PC-3 (cell line): ENCODE data around the gene KIN. TPM values are rescaled to one million over a fixed set of nuclear protein-coding genes. Genes with fewer than 3 reads are reported as not detected.
A peak's percentile ranks its signal among the peaks of the same experiment; 100 is the strongest.

Source experiments
- ATAC-seq: fragments of 200-7000 bp; cut with Tn5 transposase; 2 replicates; pipeline ENCODE4 v1.9.1; 2020; ENCODE audit warnings: mild to moderate bottlenecking, moderate library complexity
- BruUV-seq: library from RNA; stranded (reverse); fragments of 400-500 nt; replicated peaks from 2 replicates; lab custom pipeline; 2021; lab: Mats Ljungman, UMichigan
- CTCF ChIA-PET: fragments of 300-600 bp; sonication (Branson Sonifier 250); formaldehyde crosslinking; loops from one replicate; lab custom pipeline; 2022; ENCODE audit warnings: antibody characterized with exemption; lab: Charles Lee
- POLR2A ChIA-PET: fragments of 300-600 bp; sonication (Branson Sonifier 250); formaldehyde crosslinking; loops from one replicate; lab custom pipeline; 2022; ENCODE audit warnings: antibody characterized with exemption; ENCODE audit not compliant: unreplicated experiment; lab: Charles Lee
- DNase-seq: peaks from one replicate; pipeline ENCODE4 v3.0.0-alpha.2; 2015
- H2AFZ ChIP-seq: fragments of 300-600 bp; sonication (generic); 2 replicates; pipeline ENCODE4 v1.6.0; 2016; ENCODE audit warnings: antibody characterized with exemption, low read length
- H3F3A ChIP-seq: fragments of 300-600 bp; sonication (generic); one replicate; pipeline ENCODE4 v1.6.0; 2017; ENCODE audit warnings: antibody characterized with exemption, low read length, control low read depth, mild to moderate bottlenecking; ENCODE audit not compliant: unreplicated experiment
- H3K27ac ChIP-seq: fragments of 300-600 bp; sonication (generic); 2 replicates; pipeline ENCODE4 v1.5.1; 2016; ENCODE audit warnings: mild to moderate bottlenecking, low read length
- H3K27me3 ChIP-seq: fragments of 300-600 bp; sonication (generic); 2 replicates; pipeline ENCODE4 v1.6.1; 2016; ENCODE audit warnings: low read length, mixed read lengths
- H3K36me3 ChIP-seq: fragments of 300-600 bp; sonication (generic); 2 replicates; pipeline ENCODE4 v1.6.1; 2016; ENCODE audit warnings: low read depth, mixed run types, low read length, mixed read lengths
- H3K4me1 ChIP-seq: fragments of 300-600 bp; sonication (generic); 2 replicates; pipeline ENCODE4 v1.5.1; 2016; ENCODE audit warnings: low read length; ENCODE audit not compliant: insufficient read depth
- H3K4me2 ChIP-seq: fragments of 300-600 bp; sonication (generic); 2 replicates; pipeline ENCODE4 v1.6.0; 2016; ENCODE audit warnings: low read length
- H3K4me3 ChIP-seq: fragments of 300-600 bp; sonication (generic); 2 replicates; pipeline ENCODE4 v1.5.1; 2016; ENCODE audit warnings: mild to moderate bottlenecking, low read length, mixed read lengths
- H3K79me2 ChIP-seq: fragments of 300-600 bp; sonication (generic); 2 replicates; pipeline ENCODE4 v1.6.1; 2017; ENCODE audit warnings: low read length, mixed read lengths
- H3K9ac ChIP-seq: fragments of 300-600 bp; sonication (generic); 2 replicates; pipeline ENCODE4 v1.6.0; 2016; ENCODE audit warnings: mild to moderate bottlenecking, low read length
- H3K9me2 ChIP-seq: fragments of 300-600 bp; sonication (generic); replicated peaks from 2 replicates; pipeline ENCODE4 v1.6.1; 2016; ENCODE audit warnings: mixed run types, low read length, mixed read lengths
- H3K9me3 ChIP-seq: fragments of 300-600 bp; sonication (generic); 2 replicates; pipeline ENCODE4 v1.6.1; 2016; ENCODE audit warnings: low read length, mixed read lengths
- H4K20me1 ChIP-seq: fragments of 300-600 bp; sonication (generic); 2 replicates; pipeline ENCODE4 v1.6.1; 2016; ENCODE audit warnings: low read length, mixed read lengths
- CTCF ChIP-seq: fragments of 300-600 bp; sonication (generic); conservative IDR thresholded peaks from 2 replicates; pipeline ENCODE4 v1.5.1; 2017; ENCODE audit warnings: antibody characterized with exemption, low read depth, mild to moderate bottlenecking, low read length
- EZH2 ChIP-seq: fragments of 300-600 bp; sonication (generic); IDR thresholded peaks from one replicate; pipeline ENCODE4 v1.6.1; 2017; ENCODE audit warnings: antibody characterized with exemption, mild to moderate bottlenecking, low read length; ENCODE audit not compliant: unreplicated experiment
- EZH2phosphoT487 ChIP-seq: fragments of 300-600 bp; sonication (generic); IDR thresholded peaks from 2 replicates; pipeline ENCODE4 v1.6.1; 2018; ENCODE audit warnings: mild to moderate bottlenecking, antibody characterized with exemption, low read length, borderline replicate concordance
- intact Hi-C: fragments of 100-400 bp; cut with micrococcal nuclease; formaldehyde crosslinking; loops from 2 replicates; pipeline ENCODE4 v1.9.0; 2023
- total RNA-seq: library from RNA; depleted of rRNA; stranded (reverse); fragments of >200 nt; gene quantifications from 2 replicates; pipeline ENCODE4 v1.2.3, GENCODE V29; 2014

Gene KIN
- total RNA-seq, 1 experiment from 2014 or later, result 2.4 TPM

GRCh38 chr10:7811000-7811399 lies 23.2 kb upstream of the KIN start:
- TF ChIP-seq EZH2phosphoT487 (no peak), EZH2 (no peak), CTCF (no peak)
- H3K9me2 ChIP-seq, result no peaks in the 10 kb centered on the region
- POLR2A ChIA-PET, result interaction anchor here (0.5 kb wide), 1 partner anchor 97 kb away, joined by 4 read pairs; no protein-coding TSS in a partner anchor
- H3K9me3 ChIP-seq, result no peaks in the 10 kb centered on the region
- H4K20me1 ChIP-seq, result no peaks in the 10 kb centered on the region
- H2AFZ ChIP-seq, result no peak overlapping the region
- no peaks in the 10 kb centered on the region for H3F3A ChIP-seq
- DNase-seq (peak; percentile 27), ATAC-seq (peak; percentile 73)
- H3K27me3 ChIP-seq, result no peaks in the 10 kb centered on the region
- CTCF ChIA-PET, result no interaction called here
- H3K4me2 ChIP-seq, result no peak overlapping the region
- BruUV-seq, result no TSS peak
- intact Hi-C loops, result no loop called here
- no peak overlapping the region for H3K4me3 ChIP-seq
- no peaks in the 10 kb centered on the region for H3K4me1 ChIP-seq
- H3K9ac ChIP-seq, result no peak overlapping the region
- H3K36me3 ChIP-seq, result peaks cover 3% of the 10 kb centered on the region; the same call in 1 of the 2 replicates
- no peak overlapping the region for H3K27ac ChIP-seq
- no peaks in the 10 kb centered on the region for H3K79me2 ChIP-seq

GRCh38 chr10:7810443-7810842 lies 22.6 kb upstream of the KIN start:
- peak; percentile 44 for ATAC-seq
- intact Hi-C loops, result no loop called here

More at GRCh38 chr10:7810443-7810842, 22.6 kb upstream of the KIN start:
- Histone ChIP-seq H3K4me1 (no peaks in the 10 kb centered on the region), H3K9me2 (no peaks in the 10 kb centered on the region), H3K4me3 (no peak overlapping the region), H3K4me2 (no peak overlapping the region), H3K79me2 (no peaks in the 10 kb centered on the region), H2AFZ (no peak overlapping the region), H3K9ac (no peak overlapping the region), H3K9me3 (no peaks in the 10 kb centered on the region), H3F3A (no peaks in the 10 kb centered on the region), H4K20me1 (no peaks in the 10 kb centered on the region), H3K36me3 (peaks cover 3% of the 10 kb centered on the region; the same call in 1 of the 2 replicates), H3K27me3 (no peaks in the 10 kb centered on the region), H3K27ac (no peak overlapping the region)
- BruUV-seq, result no TSS peak
- POLR2A ChIA-PET, result interaction anchor here (0.5 to 0.6 kb wide), 2 partner anchors 47 to 98 kb away, joined by 4 to 10 read pairs; no protein-coding TSS in a partner anchor
- TF ChIP-seq EZH2 (no peak), EZH2phosphoT487 (no peak), CTCF (no peak)
- CTCF ChIA-PET, result no interaction called here
- DNase-seq, result no peak
